Breast epithelium (tissue), 4 donors: ENCODE measurements around the gene PLB1. TPM values are rescaled to one million over a fixed set of nuclear protein-coding genes. Genes with fewer than 3 reads are reported as not detected.

Experiments used
- DNase-seq, 2 donors: peaks; one replicate each; pipeline ENCODE4 v3.0.0-alpha.2; 2019; ENCODE audit warnings: low spot score in 2 of 2
- H3K27ac ChIP-seq, 2 donors: fragments of 200-600 bp; sonication (generic) in 1 of 2; one replicate each; pipeline ENCODE4 v1.5.1; 2016 to 2019; ENCODE audit warnings: mild to moderate bottlenecking in 1 of 2
- H3K27me3 ChIP-seq, 2 donors: fragments of 200-600 bp; sonication (generic) in 1 of 2; one replicate each; pipeline versions ENCODE4 v1.5.1 to v1.6.0; 2017 to 2019; ENCODE audit warnings: control low read depth in 1 of 2, mild to moderate bottlenecking in 1 of 2
- H3K36me3 ChIP-seq: fragments of 200-600 bp; one replicate; pipeline ENCODE4 v1.5.1; 2019
- H3K4me1 ChIP-seq, 2 donors: fragments of 200-600 bp; sonication (generic); one replicate each; pipeline ENCODE4 v1.5.1; 2016 to 2019; ENCODE audit warnings: control low read depth in 1 of 2
- H3K4me3 ChIP-seq, 3 donors: fragments of 200-600 bp; sonication (generic); 1 replicate in 2 of 3; 2 replicates in 1 of 3; pipeline ENCODE4 v1.5.1; 2016 to 2019; ENCODE audit warnings: mild to moderate bottlenecking in 3 of 3, moderate library complexity in 2 of 3
- H3K9me3 ChIP-seq, 2 donors: fragments of 200-600 bp; sonication (generic) in 1 of 2; one replicate each; pipeline ENCODE4 v1.5.1; 2016 to 2019; ENCODE audit warnings: control low read depth in 1 of 2
- CTCF ChIP-seq, 3 donors: fragments of 450-650 bp; IDR thresholded peaks; one replicate each; pipeline ENCODE4 v1.5.1; 2016 to 2017; ENCODE audit warnings: antibody characterized with exemption in 3 of 3, mild to moderate bottlenecking in 3 of 3, moderate library complexity in 3 of 3
- POLR2A ChIP-seq: fragments of 450-650 bp; IDR thresholded peaks from one replicate; pipeline ENCODE4 v1.6.1; 2016; ENCODE audit warnings: antibody characterized with exemption, mild to moderate bottlenecking, moderate library complexity
- POLR2AphosphoS5 ChIP-seq, 3 donors: sonication (generic); formaldehyde crosslinking; IDR thresholded peaks; one replicate each; pipeline ENCODE4 v1.6.1; 2017; ENCODE audit warnings: antibody characterized with exemption in 3 of 3
- intact Hi-C: fragments of 100-400 bp; cut with DNase I; formaldehyde crosslinking; loops from one replicate; pipeline ENCODE4 v1.15.1; 2023; ENCODE audit warnings: low total_unique reads
- total RNA-seq, 3 donors: library from RNA; depleted of rRNA; stranded (reverse); fragments of >200 nt; gene quantifications; one replicate each; pipeline ENCODE4 v1.1.0, GENCODE V29; 2016

Gene PLB1
- total RNA-seq, 3 donors from 2014 or later: 5.6 to 11.9 (median 8.8) TPM

GRCh38 chr2:28484835-28485234 lies 11.0 kb upstream of the PLB1 start:
- DNase-seq: no peak
- intact Hi-C loops: no loop called here

GRCh38 chr2:28486526-28486925 lies 9.3 kb upstream of the PLB1 start:
- intact Hi-C loops: no loop called here
- DNase-seq: no peak
- no peaks in the 10 kb centered on the region for H3K9me3 ChIP-seq
- no peaks in the 10 kb centered on the region for H3K36me3 ChIP-seq
- no peak overlapping the region for H3K4me3 ChIP-seq
- H3K27ac ChIP-seq: no peak overlapping the region
- H3K4me1 ChIP-seq: no peaks in the 10 kb centered on the region
- TF ChIP-seq POLR2AphosphoS5 (IDR thresholded peaks at IDR 0.05) (no peak), CTCF (IDR thresholded peaks at IDR 0.05) (no peak), POLR2A (no peak)
- no peaks in the 10 kb centered on the region for H3K27me3 ChIP-seq

More at GRCh38 chr2:28484835-28485234, 11.0 kb upstream of the PLB1 start:
- Histone ChIP-seq H3K4me1 (no peaks in the 10 kb centered on the region), H3K27me3 (no peaks in the 10 kb centered on the region), H3K36me3 (no peaks in the 10 kb centered on the region), H3K4me3 (no peak overlapping the region), H3K27ac (no peak overlapping the region), H3K9me3 (no peaks in the 10 kb centered on the region)
- TF ChIP-seq POLR2AphosphoS5 (IDR thresholded peaks at IDR 0.05) (no peak), POLR2A (no peak), CTCF (IDR thresholded peaks at IDR 0.05) (no peak)

GRCh38 chr2:28487258-28487657 lies 8.6 kb upstream of the PLB1 start:
- Histone ChIP-seq H3K27me3 (no peaks in the 10 kb centered on the region), H3K4me1 (no peaks in the 10 kb centered on the region), H3K36me3 (no peaks in the 10 kb centered on the region), H3K9me3 (no peaks in the 10 kb centered on the region), H3K27ac (no peak overlapping the region), H3K4me3 (no peak overlapping the region)
- TF ChIP-seq CTCF (IDR thresholded peaks at IDR 0.05): no peak
- no peak for DNase-seq
- intact Hi-C loops: no loop called here

- H3K27ac ChIP-seq: no peak overlapping the region
- intact Hi-C loops: no loop called here
- no peaks in the 10 kb centered on the region for H3K36me3 ChIP-seq
- H3K4me3 ChIP-seq: no peak overlapping the region
- no peaks in the 10 kb centered on the region for H3K4me1 ChIP-seq
- TF ChIP-seq POLR2AphosphoS5 (IDR thresholded peaks at IDR 0.05) (no peak), CTCF (IDR thresholded peaks at IDR 0.05) (no peak), POLR2A (no peak)
- H3K27me3 ChIP-seq: no peaks in the 10 kb centered on the region
- H3K9me3 ChIP-seq: no peaks in the 10 kb centered on the region
- DNase-seq: no peak
These were observed 7.6 kb upstream of the PLB1 start for GRCh38 chr2:28488083-28488830.

- Histone ChIP-seq H3K27me3 (no peaks in the 10 kb centered on the region), H3K4me1 (no peaks in the 10 kb centered on the region), H3K4me3 (no peak overlapping the region), H3K27ac (no peak overlapping the region), H3K36me3 (no peaks in the 10 kb centered on the region), H3K9me3 (no peaks in the 10 kb centered on the region)
- intact Hi-C loops: no loop called here
- DNase-seq: no peak
- TF ChIP-seq POLR2A (no peak), CTCF (IDR thresholded peaks at IDR 0.05) (no peak), POLR2AphosphoS5 (IDR thresholded peaks at IDR 0.05) (no peak)
These were observed 6.8 kb upstream of the PLB1 start for GRCh38 chr2:28488858-28489575.
